Measurements from ENCODE around the gene STRC. TPM values are rescaled to one million over a fixed set of nuclear protein-coding genes. Genes with fewer than 3 reads are reported as not detected.

STRC gene
- total RNA-seq, 4 donors from 2014 or later = 0.40 TPM; not detected in 3

DNA sequence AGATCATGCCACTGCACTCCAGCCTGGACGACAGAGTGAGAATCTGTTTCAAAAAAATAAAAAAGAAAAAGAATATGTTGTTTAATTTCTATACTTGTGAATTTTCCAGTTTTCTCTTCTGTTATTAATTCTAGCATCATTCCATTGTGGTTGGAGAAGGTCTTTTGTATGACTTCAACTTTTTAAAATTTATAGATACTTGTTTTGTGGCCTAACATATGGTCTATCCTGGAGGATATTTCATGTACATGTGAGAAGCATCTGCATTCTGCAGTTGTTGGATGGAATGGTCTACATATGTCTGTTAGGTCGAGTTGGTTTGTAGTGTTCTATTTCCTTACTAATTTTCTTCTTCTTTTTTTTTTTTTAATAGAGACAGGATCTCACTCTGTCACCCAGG lies 65.6 kb downstream of the STRC start:
- no peak overlapping the region for H3K4me3 ChIP-seq
- TF ChIP-seq EP300 (IDR thresholded peaks at IDR 0.05) = no peak
- TF ChIP-seq, protein P1, sequence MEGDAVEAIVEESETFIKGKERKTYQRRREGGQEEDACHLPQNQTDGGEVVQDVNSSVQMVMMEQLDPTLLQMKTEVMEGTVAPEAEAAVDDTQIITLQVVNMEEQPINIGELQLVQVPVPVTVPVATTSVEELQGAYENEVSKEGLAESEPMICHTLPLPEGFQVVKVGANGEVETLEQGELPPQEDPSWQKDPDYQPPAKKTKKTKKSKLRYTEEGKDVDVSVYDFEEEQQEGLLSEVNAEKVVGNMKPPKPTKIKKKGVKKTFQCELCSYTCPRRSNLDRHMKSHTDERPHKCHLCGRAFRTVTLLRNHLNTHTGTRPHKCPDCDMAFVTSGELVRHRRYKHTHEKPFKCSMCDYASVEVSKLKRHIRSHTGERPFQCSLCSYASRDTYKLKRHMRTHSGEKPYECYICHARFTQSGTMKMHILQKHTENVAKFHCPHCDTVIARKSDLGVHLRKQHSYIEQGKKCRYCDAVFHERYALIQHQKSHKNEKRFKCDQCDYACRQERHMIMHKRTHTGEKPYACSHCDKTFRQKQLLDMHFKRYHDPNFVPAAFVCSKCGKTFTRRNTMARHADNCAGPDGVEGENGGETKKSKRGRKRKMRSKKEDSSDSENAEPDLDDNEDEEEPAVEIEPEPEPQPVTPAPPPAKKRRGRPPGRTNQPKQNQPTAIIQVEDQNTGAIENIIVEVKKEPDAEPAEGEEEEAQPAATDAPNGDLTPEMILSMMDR (IDR thresholded peaks at IDR 0.05) = no peak
- TF ChIP-seq POLR2A (IDR thresholded peaks at IDR 0.05) = no peak
- TF ChIP-seq POLR2AphosphoS5 (IDR thresholded peaks at IDR 0.05) = no peak
- no peaks in the 10 kb centered on the region for H3K4me1 ChIP-seq
- H3K27me3 ChIP-seq = no peaks in the 10 kb centered on the region
- H3K27ac ChIP-seq = no peak overlapping the region
- peaks cover 0 to 58% of the 10 kb centered on the region in 2 donors for H3K36me3 ChIP-seq
- no peak for ATAC-seq
- H3K9me3 ChIP-seq = no peaks in the 10 kb centered on the region
- WGBS, 2 donors (ENCODE audit: low coverage in 1 of 2) = 67 to 81% methylated on average over 2 of the region's 2 CpGs

DNA sequence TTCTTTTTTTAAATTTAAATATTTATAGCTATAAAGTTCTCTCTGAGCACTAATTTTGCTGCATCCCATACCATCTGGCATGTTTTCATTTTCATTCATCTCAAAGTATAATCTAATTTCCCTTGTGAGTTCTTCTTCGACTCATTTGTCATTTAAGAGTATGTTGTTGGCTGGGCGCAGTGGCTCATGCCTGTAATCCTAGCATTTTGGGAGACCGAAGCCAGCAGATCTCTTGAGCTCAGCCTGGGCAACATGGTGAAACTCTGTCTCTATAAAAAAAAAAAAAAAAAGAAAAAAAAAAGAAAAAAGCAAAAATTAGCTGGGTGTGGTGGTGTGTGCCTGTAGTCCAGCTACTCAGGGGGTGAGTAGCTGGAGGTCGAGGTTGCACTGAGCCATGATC lies 66.3 kb downstream of the STRC start:
- H3K9me3 ChIP-seq = no peaks in the 10 kb centered on the region
- no peak overlapping the region for H3K4me3 ChIP-seq
- no peaks in the 10 kb centered on the region for H3K27me3 ChIP-seq
- 40 to 80% methylated on average over 1 of the region's 4 CpGs for WGBS, 2 donors (ENCODE audit: low coverage in 1 of 2)
- no peaks in the 10 kb centered on the region for H3K4me1 ChIP-seq
- TF ChIP-seq EP300 (IDR thresholded peaks at IDR 0.05) (no peak), POLR2AphosphoS5 (IDR thresholded peaks at IDR 0.05) (no peak), POLR2A (IDR thresholded peaks at IDR 0.05) (no peak)
- TF ChIP-seq, protein P1 (IDR thresholded peaks at IDR 0.05) = no peak
- H3K27ac ChIP-seq = no peak overlapping the region
- H3K36me3 ChIP-seq = peaks cover 0 to 60% of the 10 kb centered on the region in 2 donors
- no peak for ATAC-seq

DNA sequence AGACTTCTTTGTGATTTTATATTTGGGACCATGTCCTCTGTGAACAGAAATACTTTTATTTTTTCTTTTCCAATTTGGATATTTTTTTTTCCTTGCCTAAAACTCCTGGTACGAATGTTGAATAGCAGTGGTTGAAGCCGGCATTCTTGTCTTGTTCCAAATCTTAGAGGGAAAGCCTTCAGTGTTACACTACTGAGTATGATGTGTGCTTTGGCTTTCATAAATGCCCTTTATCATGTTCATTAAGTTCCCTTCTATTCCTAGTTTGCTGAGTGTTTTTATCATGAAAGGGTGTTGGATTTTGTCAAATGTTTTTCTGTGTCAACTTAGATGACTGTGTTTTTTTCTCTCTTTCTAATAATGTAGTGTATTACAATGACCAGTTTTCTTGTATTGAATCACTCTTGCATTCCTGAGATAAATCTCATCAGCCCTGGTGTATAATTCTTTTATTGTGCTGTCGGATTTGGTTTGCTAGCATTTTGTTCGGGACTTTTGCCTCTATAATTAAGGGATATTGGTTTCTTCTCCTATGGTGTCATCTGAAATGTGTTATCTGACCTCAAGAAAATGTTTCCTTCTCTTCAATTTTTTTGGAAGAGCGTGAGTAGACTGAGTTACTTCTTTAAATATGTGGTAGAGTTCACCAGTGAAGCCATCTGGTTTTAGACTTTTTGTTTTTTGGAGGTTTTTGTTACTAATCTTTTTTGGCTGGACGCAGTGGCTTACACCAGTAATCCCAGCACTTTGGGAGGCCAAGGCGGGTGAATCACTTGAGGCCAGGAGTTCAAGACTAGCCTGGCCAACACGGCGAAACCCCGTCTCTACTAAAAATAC lies 67.9 kb downstream of the STRC start:
- 33 to 73% methylated on average over 5 of the region's 10 CpGs for WGBS, 2 donors (ENCODE audit: low coverage in 1 of 2)
- peaks cover 0 to 45% of the 10 kb centered on the region in 2 donors for H3K36me3 ChIP-seq
- H3K27ac ChIP-seq = no peak overlapping the region
- no peak overlapping the region for H3K4me3 ChIP-seq
- no peaks in the 10 kb centered on the region for H3K27me3 ChIP-seq
- peak; percentile 58 for ATAC-seq
- no peaks in the 10 kb centered on the region for H3K9me3 ChIP-seq
- TF ChIP-seq POLR2A (IDR thresholded peaks at IDR 0.05) (no peak), POLR2AphosphoS5 (IDR thresholded peaks at IDR 0.05) (no peak), EP300 (IDR thresholded peaks at IDR 0.05) (no peak)
- TF ChIP-seq, protein P1 (IDR thresholded peaks at IDR 0.05) = no peak
- H3K4me1 ChIP-seq = no peaks in the 10 kb centered on the region

Small RNAs within 50 kb of the gene (small RNA-seq; reads per million reads assigned to genes)
- gene PDIA3P2 (0 reads per million in 4 donors), gene RNU6-554P (0 reads per million in 4 donors), gene RNU6-610P (0 reads per million in 4 donors)

Other genes with a start within 250 kb of the STRC start
- gene ZSCAN29, start 247.8 kb downstream of the STRC start, total RNA-seq = 10 to 100 TPM; 18.0 to 30.7 (median 22.3) TPM
- 10 to 100 TPM; 11.3 to 26.0 (median 14.2) TPM for gene TUBGCP4, start 247.7 kb downstream of the STRC start, total RNA-seq
- 10 to 100 TPM; 21.8 to 40.2 (median 33.5) TPM for gene TP53BP1, start 125.6 kb downstream of the STRC start, total RNA-seq
- 10 to 100 TPM; 28.9 to 59.1 (median 35.1) TPM for gene MAP1A, start 101.2 kb downstream of the STRC start, total RNA-seq
- gene PPIP5K1, start 28.6 kb downstream of the STRC start, total RNA-seq = 10 to 100 TPM; 16.7 to 44.7 (median 22.1) TPM
- gene CKMT1B, start 24.8 kb downstream of the STRC start, total RNA-seq = 1 to 10 TPM in 2 of 4 donors, not detected in 2; 6.4 to 7.8 TPM
- 1 to 10 TPM in 3 of 4 donors, under 1 TPM in 1; 0.15 to 3.1 (median 2.1) TPM for gene CATSPER2, start 30.0 kb upstream of the STRC start, total RNA-seq
- gene CKMT1A, start 75.1 kb upstream of the STRC start, total RNA-seq = under 1 TPM in 2 of 4 donors, not detected in 2; 0.40 to 0.62 TPM
- gene PDIA3, start 127.6 kb upstream of the STRC start, total RNA-seq = 100 to 1,000 TPM in 3 of 4 donors, 10 to 100 TPM in 1; 85.3 to 141 (median 113) TPM
- gene ELL3, start 158.2 kb upstream of the STRC start, total RNA-seq = 1 to 10 TPM; 5.1 to 6.6 (median 5.8) TPM
- 100 to 1,000 TPM; 518 to 789 (median 702) TPM for gene SERF2, start 173.5 kb upstream of the STRC start, total RNA-seq
- under 1 TPM in 1 of 4 donors, not detected in 3; 0.39 TPM for gene SERINC4, start 181.4 kb upstream of the STRC start, total RNA-seq
- gene HYPK, start 181.8 kb upstream of the STRC start, total RNA-seq = 1 to 10 TPM; 3.7 to 8.4 (median 7.7) TPM
- gene MFAP1, start 205.9 kb upstream of the STRC start, total RNA-seq = 10 to 100 TPM; 16.5 to 27.2 (median 19.7) TPM
- 10 to 100 TPM in 2 of 4 donors, 1 to 10 TPM in 2; 6.4 to 11.4 (median 10.1) TPM for gene WDR76, start 208.2 kb upstream of the STRC start, total RNA-seq